Gastroesophageal sphincter (tissue), 2 donors: ENCODE data around the gene TBC1D1.

Experiments
- EP300 ChIP-seq: sonication (generic); formaldehyde crosslinking; IDR thresholded peaks from one replicate; pipeline ENCODE4 v1.6.1; 2017; ENCODE audit warnings: antibody characterized with exemption, mild to moderate bottlenecking
- POLR2A ChIP-seq, 2 donors: fragments of 450-650 bp; IDR thresholded peaks; one replicate each; pipeline ENCODE4 v1.6.1; 2017; ENCODE audit warnings: antibody characterized with exemption in 2 of 2, mild to moderate bottlenecking in 2 of 2, moderate library complexity in 1 of 2

DNA sequence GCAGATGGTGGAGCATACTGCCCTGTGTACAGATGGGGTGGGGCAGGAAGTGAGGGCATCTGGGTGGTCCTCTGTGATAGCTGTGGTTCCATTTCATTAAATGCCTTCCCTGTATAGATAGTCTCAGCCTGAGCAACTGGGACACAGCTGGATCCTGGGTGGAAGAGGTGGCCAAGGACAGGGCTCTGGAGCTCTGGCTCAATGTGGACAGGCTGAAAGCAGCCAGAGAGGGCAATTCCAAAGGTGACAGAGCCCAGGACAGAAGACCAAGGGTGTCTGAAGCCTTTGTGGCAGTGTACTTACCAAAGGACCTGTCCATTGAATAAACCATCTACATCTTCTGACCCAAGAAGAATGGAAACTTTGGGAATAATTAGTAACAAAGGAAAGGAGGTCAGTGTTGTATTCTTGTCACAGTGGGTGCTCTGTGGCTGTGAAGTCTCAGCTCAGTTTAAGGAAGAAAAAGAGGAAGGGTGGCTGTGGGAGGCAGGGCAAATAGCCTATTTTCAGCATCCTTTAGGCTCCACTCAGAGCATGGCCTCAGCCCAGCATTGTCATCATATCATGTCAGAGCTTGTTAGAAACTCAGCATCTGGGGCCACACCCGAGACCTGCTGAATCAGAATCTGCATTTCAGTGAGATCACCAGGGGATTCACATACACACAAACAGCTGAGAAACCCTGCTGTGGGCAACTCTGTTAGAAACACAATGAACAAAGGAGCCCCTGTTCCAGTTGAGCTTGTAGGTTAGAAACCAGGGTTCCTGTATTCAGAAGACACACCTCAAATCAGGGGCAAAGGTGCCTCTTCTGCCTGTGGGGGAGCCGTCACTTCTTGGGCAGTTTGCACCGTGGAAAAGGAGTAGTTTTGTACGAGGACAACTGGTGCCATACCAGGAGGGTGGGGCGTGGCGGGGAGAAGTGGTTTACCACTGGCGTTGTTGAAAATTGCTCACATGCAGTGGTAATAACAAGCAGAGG is 237.9 kb downstream of the TBC1D1 start:
- no peak for TF ChIP-seq POLR2A (IDR thresholded peaks at IDR 0.05)
- no peak for TF ChIP-seq EP300
